ENCODE data around the gene RPL5. TPM values are rescaled to one million over a fixed set of nuclear protein-coding genes. Genes with fewer than 3 reads are reported as not detected.
A peak's percentile ranks its signal among the peaks of the same experiment; 100 is the strongest.

Gene RPL5
- total and polyA plus RNA-seq, 2 of the 8 experiments (the other 6 are each of a cell fraction or from before 2014, with no cell fraction given): 1,506 to 2,034 TPM

- H3K79me1 ChIP-seq (ENCODE audit: low read depth, low read length): no peaks in the 10 kb centered on the region; the same call in 1 of the 2 replicates
- peaks cover 5% of the 10 kb centered on the region for H3K23me2 ChIP-seq (ENCODE audit: low read depth, low read length)
- H3K9me3 ChIP-seq (ENCODE audit: insufficient read depth in 2 of 2, low read depth in 1 of 2, low read length in 1 of 2): no peaks in the 10 kb centered on the region
- peaks cover 31 to 33% of the 10 kb centered on the region in 2 experiments for H4K20me1 ChIP-seq (replicated peaks in 1 of 2; ENCODE audit: control insufficient read depth in 1 of 2, insufficient read depth in 2 of 2, low read length in 2 of 2)
- ChIA-PET POLR2A (ENCODE audit: partially characterized antibody) (interaction anchor here (1.0 to 2.5 kb wide), 13 partner anchors 9 to 244 kb away, joined by 3 to 12 read pairs (median 4); no protein-coding TSS in a partner anchor), CTCF (ENCODE audit: partially characterized antibody) (interaction anchor here (0.5 to 1.3 kb wide), 3 partner anchors 65 to 159 kb away, joined by 3 to 4 read pairs (median 3); no protein-coding TSS in a partner anchor)
- H3K27ac ChIP-seq (ENCODE audit: low read depth, low read length): no peak overlapping the region
- H3K4me3 ChIP-seq (ENCODE audit: extremely low read depth in 1 of 4, insufficient read depth in 2 of 4, low read depth in 3 of 4, low read length in 4 of 4): peak overlapping the region in 3 of 4 experiments; percentile 3 to 100 (median 98); a peak in 4 of 8 replicates
- FAIRE-seq: no peak
- no peak overlapping the region for H2BK20ac ChIP-seq (ENCODE audit: low read length)
- no peak overlapping the region for H2BK15ac ChIP-seq (ENCODE audit: low read length)
- no peak for DNase-seq (ENCODE audit: low read depth in 1 of 2, low spot score in 2 of 2)
- peak overlapping the region; percentile 71 to 77; a peak in 2 of 4 replicates for H3K4me2 ChIP-seq (ENCODE audit: insufficient read depth in 1 of 2, low read depth in 2 of 2, low read length in 2 of 2)
- no peak overlapping the region for H2BK12ac ChIP-seq (ENCODE audit: low read depth, low read length)
- no peak overlapping the region for H3K4ac ChIP-seq (replicated peaks; ENCODE audit: insufficient read length, low read depth, low read length)
- H3K9ac ChIP-seq (replicated peaks in 1 of 4; ENCODE audit: extremely low read depth in 1 of 4, low read depth in 3 of 4, low read length in 3 of 4): 0 out of 7 replicates have a peak overlapping the region, but pooled peaks of 1 of the 4 experiments have one; percentile 26
- H2BK120ac ChIP-seq (replicated peaks; ENCODE audit: low read depth, low read length): no peak overlapping the region
- H4K5ac ChIP-seq (ENCODE audit: insufficient read length, low read depth, low read length): no peak overlapping the region
- H3K79me2 ChIP-seq (ENCODE audit: control insufficient read depth in 1 of 2, insufficient read depth in 2 of 2, low read length in 2 of 2): peaks cover 37 to 78% of the 10 kb centered on the region in 2 experiments
- H3K27me3 ChIP-seq (replicated peaks in 1 of 4; ENCODE audit: control insufficient read depth in 3 of 4, extremely low read depth in 1 of 4, insufficient read depth in 3 of 4, low read length in 3 of 4): no peaks in the 10 kb centered on the region; a peak in 1 of 7 replicates
- no peak overlapping the region for H2BK5ac ChIP-seq (ENCODE audit: low read depth, low read length)
- H2AFZ ChIP-seq (ENCODE audit: low read length): no peak overlapping the region
- peaks cover 34 to 68% (median 57%) of the 10 kb centered on the region in 4 experiments for H3K36me3 ChIP-seq (ENCODE audit: control insufficient read depth in 2 of 4, insufficient read depth in 4 of 4, low read length in 3 of 4)
- no peak overlapping the region for H3K18ac ChIP-seq (ENCODE audit: extremely low read depth, low read length)
- H3K56ac ChIP-seq (replicated peaks; ENCODE audit: insufficient read length, low read depth, low read length): no peak overlapping the region
- no peak overlapping the region for H2AK5ac ChIP-seq (ENCODE audit: low read depth, low read length)
- H3K4me1 ChIP-seq (replicated peaks in 1 of 4; ENCODE audit: control insufficient read depth in 3 of 4, insufficient read depth in 4 of 4, low read length in 3 of 4): peaks cover 0 to 6% (median 3%) of the 10 kb centered on the region in 4 experiments; a peak in 4 of 7 replicates
- no peak overlapping the region for H4K8ac ChIP-seq (ENCODE audit: extremely low read depth, insufficient read depth, low read length)
- no peak overlapping the region for H3K23ac ChIP-seq (ENCODE audit: insufficient read length)
- WGBS, 2 experiments (ENCODE audit: extremely low coverage in 1 of 2, insufficient coverage in 1 of 2, insufficient read length in 1 of 2, insufficient replicate concordance in 2 of 2, low coverage in 1 of 2, low lambda C conversion rate in 2 of 2, missing lambda C conversion rate in 1 of 2): 94% methylated on average over 5 of the region's 5 CpGs; no CpG with 5 or more reads in 1 of the 2 experiments
- H4K91ac ChIP-seq (replicated peaks; ENCODE audit: insufficient read length, low read length): no peak overlapping the region
- no peak overlapping the region for H3K14ac ChIP-seq (ENCODE audit: insufficient read length)
- no peak for TF ChIP-seq KDM5A (IDR thresholded peaks at IDR 0.05; ENCODE audit: low read length)
- TF ChIP-seq SAP30 (IDR thresholded peaks at IDR 0.05; ENCODE audit: insufficient read depth, insufficient replicate concordance, low read length): no peak
- no peak for TF ChIP-seq BACH1 (IDR thresholded peaks at IDR 0.05; ENCODE audit: low read length)
- no peak for TF ChIP-seq E2F6 (IDR thresholded peaks at IDR 0.05)
- no peak for TF ChIP-seq PHF8 (conservative IDR thresholded peaks at IDR 0.05; ENCODE audit: low read depth, low read length)
- TF ChIP-seq SP1 (IDR thresholded peaks at IDR 0.05; ENCODE audit: low read depth, low read length): no peak
- no peak for TF ChIP-seq SP4 (IDR thresholded peaks at IDR 0.05; ENCODE audit: low read length)
- no peak for TF ChIP-seq SP2 (IDR thresholded peaks at IDR 0.05; ENCODE audit: low read length)
These were observed 2.8 kb downstream of the RPL5 start for GRCh38 chr1:92834617-92835016.
